H1 (cell line): ENCODE results near the gene PFKM. TPM values are rescaled to one million over a fixed set of nuclear protein-coding genes. Genes with fewer than 3 reads are reported as not detected.

Experiments used
- CTCF ChIA-PET: fragments of 300-600 bp; sonication (Branson Sonifier 250); formaldehyde crosslinking; loops from one replicate; lab custom pipeline; 2021; ENCODE audit not compliant: partially characterized antibody; lab: Charles Lee
- POLR2A ChIA-PET: fragments of 300-600 bp; sonication (Branson Sonifier 250); formaldehyde crosslinking; loops from one replicate; lab custom pipeline; 2021; ENCODE audit warnings: inconsistent platforms; ENCODE audit not compliant: partially characterized antibody; lab: Charles Lee
- DNase-seq, 2 experiments: peaks; one replicate each; pipeline versions ENCODE4 v3.0.0 to v3.0.0-alpha.2; 2010 to 2022; ENCODE audit warnings: low spot score in 2 of 2, low read depth in 1 of 2, mixed read lengths in 1 of 2
- FAIRE-seq: peaks from 2 replicates; lab custom pipeline; 2011; peaks lifted over from hg19 to GRCh38; lab: Jason Lieb, UNC
- H2AFZ ChIP-seq: 2 replicates; pipeline ENCODE4 v1.8.1; 2012; ENCODE audit warnings: low read length, inconsistent platforms
- H2AK5ac ChIP-seq: 2 replicates; pipeline ENCODE4 v1.6.1; 2013; ENCODE audit warnings: low read depth, low read length
- H2BK120ac ChIP-seq: replicated peaks from 2 replicates; pipeline ENCODE3; 2013; ENCODE audit warnings: low read depth, low read length, inconsistent platforms
- H2BK12ac ChIP-seq: 2 replicates; pipeline ENCODE4 v1.6.1; 2013; ENCODE audit warnings: low read depth, low read length
- H2BK15ac ChIP-seq: 2 replicates; pipeline ENCODE4 v1.6.1; 2013; ENCODE audit warnings: low read length
- H2BK20ac ChIP-seq: 2 replicates; pipeline ENCODE4 v1.6.1; 2013; ENCODE audit warnings: low read length
- H2BK5ac ChIP-seq: 2 replicates; pipeline ENCODE4 v1.6.1; 2013; ENCODE audit warnings: low read depth, low read length
- H3K14ac ChIP-seq: 2 replicates; pipeline ENCODE4 v1.6.1; 2013; ENCODE audit warnings: inconsistent platforms; ENCODE audit not compliant: insufficient read length
- H3K18ac ChIP-seq: 2 replicates; pipeline ENCODE4 v1.6.1; 2013; ENCODE audit warnings: low read length; ENCODE audit errors: extremely low read depth
- H3K23ac ChIP-seq: 2 replicates; pipeline ENCODE4 v1.6.1; 2013; ENCODE audit warnings: inconsistent platforms; ENCODE audit not compliant: insufficient read length
- H3K23me2 ChIP-seq: 2 replicates; pipeline ENCODE4 v1.6.1; 2013; ENCODE audit warnings: low read depth, low read length
- H3K27ac ChIP-seq: 2 replicates; pipeline ENCODE4 v1.6.1; 2011; ENCODE audit warnings: low read depth, low read length, inconsistent platforms
- H3K27me3 ChIP-seq, 4 experiments: replicated peaks in 1 of 4; 1 replicate in 1 of 4; 2 replicates in 3 of 4; pipeline versions ENCODE4 v1.6.1 to v1.8.1; 2011 to 2013; ENCODE audit warnings: low read length in 3 of 4, mild to moderate bottlenecking in 3 of 4, inconsistent platforms in 2 of 4, mixed read lengths in 2 of 4, moderate library complexity in 1 of 4; ENCODE audit not compliant: control insufficient read depth in 3 of 4, insufficient read depth in 3 of 4; ENCODE audit errors: extremely low read depth in 1 of 4
- H3K36me3 ChIP-seq, 4 experiments: 2 replicates each; pipeline versions ENCODE4 v1.6.1 to v1.8.1; 2011 to 2013; ENCODE audit warnings: mild to moderate bottlenecking in 4 of 4, low read length in 3 of 4, moderate library complexity in 2 of 4, control low read depth in 1 of 4, inconsistent platforms in 1 of 4; ENCODE audit not compliant: insufficient read depth in 4 of 4, control insufficient read depth in 2 of 4
- H3K4ac ChIP-seq: replicated peaks from 2 replicates; pipeline ENCODE3; 2013; ENCODE audit warnings: low read length, low read depth, mixed read lengths, inconsistent platforms; ENCODE audit not compliant: insufficient read length
- H3K4me1 ChIP-seq, 4 experiments: replicated peaks in 1 of 4; 1 replicate in 1 of 4; 2 replicates in 3 of 4; pipeline versions ENCODE4 v1.6.1 to v1.8.1; 2011 to 2013; ENCODE audit warnings: low read length in 3 of 4, inconsistent platforms in 2 of 4, mixed read lengths in 1 of 4; ENCODE audit not compliant: insufficient read depth in 4 of 4, control insufficient read depth in 3 of 4
- H3K4me2 ChIP-seq, 2 experiments: 2 replicates each; pipeline versions ENCODE4 v1.6.1 to v1.8.1; 2011 to 2013; ENCODE audit warnings: low read depth in 2 of 2, low read length in 2 of 2, control low read depth in 1 of 2, inconsistent platforms in 1 of 2, mild to moderate bottlenecking in 1 of 2; ENCODE audit not compliant: insufficient read depth in 1 of 2
- H3K4me3 ChIP-seq, 4 experiments: fragments of 200-600, 300-600 bp in 1 of 4; sonication (generic), shearing (Covaris generic), sonication (Bioruptor Twin) in 1 of 4; 2 replicates each; pipeline versions ENCODE4 v1.5.1 to v1.8.1; 2011 to 2016; ENCODE audit warnings: low read length in 4 of 4, low read depth in 3 of 4, control low read depth in 2 of 4, inconsistent platforms in 2 of 4, mild to moderate bottlenecking in 2 of 4, mixed read lengths in 1 of 4, moderate library complexity in 1 of 4; ENCODE audit not compliant: insufficient read depth in 2 of 4; ENCODE audit errors: extremely low read depth in 1 of 4
- H3K56ac ChIP-seq: replicated peaks from 2 replicates; pipeline ENCODE3; 2013; ENCODE audit warnings: low read depth, mild to moderate bottlenecking, mixed read lengths, low read length, inconsistent platforms; ENCODE audit not compliant: insufficient read length
- H3K79me1 ChIP-seq: 2 replicates; pipeline ENCODE4 v1.6.1; 2013; ENCODE audit warnings: low read depth, low read length, control low read depth
- H3K79me2 ChIP-seq, 2 experiments: 2 replicates each; pipeline versions ENCODE4 v1.6.1 to v1.8.1; 2012 to 2013; ENCODE audit warnings: low read length in 2 of 2, mild to moderate bottlenecking in 2 of 2, inconsistent platforms in 1 of 2; ENCODE audit not compliant: insufficient read depth in 2 of 2, control insufficient read depth in 1 of 2
- H3K9ac ChIP-seq, 4 experiments: replicated peaks in 1 of 4; 1 replicate in 1 of 4; 2 replicates in 3 of 4; pipeline versions ENCODE4 v1.6.1 to v1.8.1; 2011 to 2013; ENCODE audit warnings: low read depth in 3 of 4, low read length in 3 of 4, control low read depth in 2 of 4, mild to moderate bottlenecking in 2 of 4, moderate library complexity in 2 of 4, inconsistent platforms in 1 of 4; ENCODE audit errors: extremely low read depth in 1 of 4
- H3K9me3 ChIP-seq, 2 experiments: 2 replicates each; pipeline versions ENCODE4 v1.6.1 to v1.8.1; 2012 to 2013; ENCODE audit warnings: mild to moderate bottlenecking in 2 of 2, moderate library complexity in 2 of 2, control low read depth in 1 of 2, inconsistent platforms in 1 of 2, low read depth in 1 of 2, low read length in 1 of 2, mixed read lengths in 1 of 2; ENCODE audit not compliant: insufficient read depth in 2 of 2
- H4K20me1 ChIP-seq, 2 experiments: replicated peaks in 1 of 2; 2 replicates each; pipeline versions ENCODE3 to v1.8.1; 2011 to 2013; ENCODE audit warnings: inconsistent platforms in 2 of 2, low read length in 2 of 2, mild to moderate bottlenecking in 1 of 2; ENCODE audit not compliant: insufficient read depth in 2 of 2, control insufficient read depth in 1 of 2
- H4K5ac ChIP-seq: 2 replicates; pipeline ENCODE4 v1.6.1; 2013; ENCODE audit warnings: low read length, low read depth, mixed read lengths, inconsistent platforms; ENCODE audit not compliant: insufficient read length
- H4K8ac ChIP-seq: 2 replicates; pipeline ENCODE4 v1.8.0; 2013; ENCODE audit warnings: mild to moderate bottlenecking, moderate library complexity, low read length, inconsistent platforms; ENCODE audit not compliant: insufficient read depth; ENCODE audit errors: extremely low read depth
- H4K91ac ChIP-seq: replicated peaks from 2 replicates; pipeline ENCODE3; 2013; ENCODE audit warnings: low read length, mixed read lengths, inconsistent platforms; ENCODE audit not compliant: insufficient read length
- BACH1 ChIP-seq: IDR thresholded peaks from 2 replicates; pipeline ENCODE4 v1.6.1; 2012; ENCODE audit warnings: low read length, improper control_type of control experiment
- FOSL1 ChIP-seq: IDR thresholded peaks from 2 replicates; pipeline ENCODE4 v1.6.1; 2011; ENCODE audit warnings: mild to moderate bottlenecking, low read depth, low read length, moderate library complexity; ENCODE audit not compliant: insufficient read depth
- JUND ChIP-seq: IDR thresholded peaks from 2 replicates; pipeline ENCODE4 v1.6.1; 2011; ENCODE audit warnings: mild to moderate bottlenecking, improper control_type of control experiment, low read length
- SIX5 ChIP-seq: IDR thresholded peaks from 2 replicates; pipeline ENCODE4 v1.6.1; 2011; ENCODE audit warnings: mild to moderate bottlenecking, low read depth, low read length
- SP4 ChIP-seq: IDR thresholded peaks from 2 replicates; pipeline ENCODE4 v1.6.1; 2012; ENCODE audit warnings: low read length, inconsistent platforms
- SUZ12 ChIP-seq: fragments of 200-600 bp; sonication (generic); IDR thresholded peaks from 2 replicates; pipeline ENCODE4 v1.6.1; 2012; ENCODE audit warnings: mild to moderate bottlenecking, inconsistent platforms, low read length, moderate library complexity, mixed read lengths
- TBP ChIP-seq: IDR thresholded peaks from 2 replicates; pipeline ENCODE4 v1.6.1; 2011; ENCODE audit warnings: low read depth, low read length, improper control_type of control experiment
- WGBS, 2 experiments: shearing (Covaris generic) in 1 of 2; methylation state at CpG; one replicate each; pipeline versions ENCODE4 v1.1.6 to v1.1.7; 2013 to 2015; ENCODE audit warnings: low lambda C conversion rate in 2 of 2, mixed read lengths in 2 of 2, inconsistent platforms in 1 of 2, low coverage in 1 of 2, missing lambda C conversion rate in 1 of 2; ENCODE audit not compliant: insufficient replicate concordance in 2 of 2, insufficient coverage in 1 of 2, insufficient read length in 1 of 2; ENCODE audit errors: extremely low coverage in 1 of 2, missing lambda C conversion rate in 1 of 2; 5-methylcytosine and 5-hydroxymethylcytosine counted together
- polyA plus RNA-seq, 7 experiments: library from polyadenylated mRNA; depleted of rRNA in 3 of 7; stranded (reverse) in 5 of 7; unstranded in 2 of 7; fragments of >200 nt in 5 of 7; fragments of 200-250 nt in 2 of 7; gene quantifications; 1 replicate in 5 of 7; 2 replicates in 1 of 7; 4 replicates in 1 of 7; pipeline versions ENCODE4 v1.2.1 to v1.2.3, GENCODE V29; 2011 to 2013; ENCODE audit warnings: missing spikeins in 2 of 7, mixed read lengths in 2 of 7
- total RNA-seq: library from RNA; stranded (reverse); fragmentation: NEBNext Ultra II Directional; extraction: Animal tissue kit (Norgen Biotek cat#: 25700); gene quantifications from 2 replicates; pipeline ENCODE4 v1.2.1, GENCODE V29; 2021

Gene PFKM
- total and polyA plus RNA-seq, 2 of the 8 experiments (the other 6 are each of a cell fraction or from before 2014, with no cell fraction given) = 62.6 to 106 TPM

DNA sequence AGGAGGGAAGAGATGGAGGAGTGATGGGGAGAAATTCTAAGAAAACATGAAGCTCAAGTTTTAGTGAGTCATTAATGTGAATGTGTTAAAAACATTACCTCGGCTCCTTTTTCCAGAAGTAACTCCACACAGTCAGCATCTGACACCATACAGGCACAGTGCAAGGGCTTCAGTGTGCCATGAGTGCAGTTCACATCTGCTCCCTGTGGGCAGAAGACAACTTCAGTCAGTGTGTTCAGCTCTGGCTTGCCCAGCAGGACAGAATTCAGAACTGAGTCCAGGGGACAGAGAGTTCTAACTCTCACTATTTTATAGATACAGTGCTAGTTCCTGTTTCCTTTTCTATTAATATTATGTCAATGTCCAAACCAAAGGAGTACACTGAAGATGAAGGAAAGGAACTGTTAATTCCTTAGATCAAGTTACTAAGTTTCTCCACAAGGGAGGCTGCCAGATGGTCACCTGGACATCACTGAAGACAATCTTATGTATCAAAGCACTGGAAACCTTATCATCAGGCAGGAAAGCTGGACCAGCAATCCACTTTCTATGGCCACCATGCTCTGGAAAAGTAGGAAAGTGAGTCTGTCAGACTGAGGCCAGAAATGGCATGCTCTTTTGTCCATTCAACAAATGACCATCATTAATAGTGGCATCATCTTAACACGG lies 32.1 kb downstream of the PFKM start:
- Histone ChIP-seq H3K4ac (no peak overlapping the region), H2BK5ac (no peak overlapping the region), H2AK5ac (no peak overlapping the region), H2BK12ac (no peak overlapping the region), H4K20me1 (no peaks in the 10 kb centered on the region), H3K4me1 (no peaks in the 10 kb centered on the region), H3K14ac (no peak overlapping the region), H3K27ac (no peak overlapping the region), H3K18ac (no peak overlapping the region), H3K23me2 (no peaks in the 10 kb centered on the region), H4K8ac (no peak overlapping the region), H2AFZ (no peak overlapping the region), H3K23ac (no peak overlapping the region), H3K9ac (peak overlapping the region in 1 of 4 experiments; percentile 33; a peak in 1 of 7 replicates), H3K9me3 (no peaks in the 10 kb centered on the region), H3K4me2 (no peak overlapping the region), H2BK15ac (no peak overlapping the region), H3K4me3 (no peak overlapping the region), H3K79me2 (no peaks in the 10 kb centered on the region), H2BK120ac (no peak overlapping the region), H2BK20ac (no peak overlapping the region), H4K91ac (no peak overlapping the region), H3K56ac (no peak overlapping the region), H4K5ac (no peak overlapping the region), H3K36me3 (peaks cover 3 to 23% (median 13%) of the 10 kb centered on the region in 4 experiments; a peak in 6 of 8 replicates), H3K79me1 (no peaks in the 10 kb centered on the region), H3K27me3 (no peaks in the 10 kb centered on the region)
- ChIA-PET POLR2A (interaction anchor here (1.6 to 2.5 kb wide), 4 partner anchors 9 to 45 kb away, joined by 5 to 14 read pairs (median 6); partner anchors contain the start of gene SENP1), CTCF (interaction anchor here (0.6 to 2.4 kb wide), 2 partner anchors 14 to 280 kb away, joined by 3 to 18 read pairs; no protein-coding TSS in a partner anchor)
- TF ChIP-seq JUND (no peak), SIX5 (no peak), TBP (no peak), BACH1 (no peak), SP4 (no peak), SUZ12 (no peak), FOSL1 (no peak)
- FAIRE-seq = no peak
- 87% methylated on average over 2 of the region's 2 CpGs; no CpG with 5 or more reads in 1 of the 2 experiments for WGBS, 2 experiments
- DNase-seq = no peak
